B cell (primary cell): ENCODE measurements around the gene GATA5.

ENCODE experiments used
- EZH2 ChIP-seq: IDR thresholded peaks from 2 replicates; pipeline ENCODE4 v1.6.1; 2012; ENCODE audit warnings: borderline replicate concordance, low read depth, mild to moderate bottlenecking, moderate library complexity, low read length; ENCODE audit not compliant: insufficient read depth, poor library complexity, severe bottlenecking
- TF ChIP-seq, protein P1 (sequence below): fragments of 200-600 bp; IDR thresholded peaks from one replicate; pipeline ENCODE4 v1.8.0; 2022; ENCODE audit warnings: antibody characterized with exemption, mild to moderate bottlenecking

DNA sequence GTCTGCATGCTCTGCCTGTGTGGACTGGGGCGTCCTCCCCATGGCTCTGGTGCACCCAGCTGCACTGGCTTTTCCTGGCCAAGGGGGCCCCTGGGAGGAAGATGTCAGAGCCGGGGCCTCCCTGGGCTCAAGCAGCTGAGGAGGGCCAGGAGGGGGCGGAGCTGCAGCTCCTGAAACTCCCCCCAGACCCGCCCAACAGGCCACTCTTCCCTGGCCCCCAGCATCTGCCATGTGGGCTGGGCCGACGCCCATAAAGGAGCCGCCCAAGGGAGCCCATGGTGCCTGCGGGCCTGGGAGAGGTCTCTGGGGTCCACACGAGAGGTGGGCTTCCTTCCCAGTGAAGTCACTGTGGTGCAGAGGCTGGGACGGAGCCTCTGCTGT, 52.5 kb downstream of the GATA5 start:
- TF ChIP-seq, protein P1, sequence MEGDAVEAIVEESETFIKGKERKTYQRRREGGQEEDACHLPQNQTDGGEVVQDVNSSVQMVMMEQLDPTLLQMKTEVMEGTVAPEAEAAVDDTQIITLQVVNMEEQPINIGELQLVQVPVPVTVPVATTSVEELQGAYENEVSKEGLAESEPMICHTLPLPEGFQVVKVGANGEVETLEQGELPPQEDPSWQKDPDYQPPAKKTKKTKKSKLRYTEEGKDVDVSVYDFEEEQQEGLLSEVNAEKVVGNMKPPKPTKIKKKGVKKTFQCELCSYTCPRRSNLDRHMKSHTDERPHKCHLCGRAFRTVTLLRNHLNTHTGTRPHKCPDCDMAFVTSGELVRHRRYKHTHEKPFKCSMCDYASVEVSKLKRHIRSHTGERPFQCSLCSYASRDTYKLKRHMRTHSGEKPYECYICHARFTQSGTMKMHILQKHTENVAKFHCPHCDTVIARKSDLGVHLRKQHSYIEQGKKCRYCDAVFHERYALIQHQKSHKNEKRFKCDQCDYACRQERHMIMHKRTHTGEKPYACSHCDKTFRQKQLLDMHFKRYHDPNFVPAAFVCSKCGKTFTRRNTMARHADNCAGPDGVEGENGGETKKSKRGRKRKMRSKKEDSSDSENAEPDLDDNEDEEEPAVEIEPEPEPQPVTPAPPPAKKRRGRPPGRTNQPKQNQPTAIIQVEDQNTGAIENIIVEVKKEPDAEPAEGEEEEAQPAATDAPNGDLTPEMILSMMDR, result no peak
- no peak for TF ChIP-seq EZH2
